ENCODE data around the gene ZNF763.
A peak's percentile ranks its signal among the peaks of the same experiment; 100 is the strongest.
"Not testable (repeated sequence)": the region's sequence is repeated elsewhere in the genome, so short reads cannot be mapped to it uniquely, and the experiment has no call there.

Gene ZNF763

DNA sequence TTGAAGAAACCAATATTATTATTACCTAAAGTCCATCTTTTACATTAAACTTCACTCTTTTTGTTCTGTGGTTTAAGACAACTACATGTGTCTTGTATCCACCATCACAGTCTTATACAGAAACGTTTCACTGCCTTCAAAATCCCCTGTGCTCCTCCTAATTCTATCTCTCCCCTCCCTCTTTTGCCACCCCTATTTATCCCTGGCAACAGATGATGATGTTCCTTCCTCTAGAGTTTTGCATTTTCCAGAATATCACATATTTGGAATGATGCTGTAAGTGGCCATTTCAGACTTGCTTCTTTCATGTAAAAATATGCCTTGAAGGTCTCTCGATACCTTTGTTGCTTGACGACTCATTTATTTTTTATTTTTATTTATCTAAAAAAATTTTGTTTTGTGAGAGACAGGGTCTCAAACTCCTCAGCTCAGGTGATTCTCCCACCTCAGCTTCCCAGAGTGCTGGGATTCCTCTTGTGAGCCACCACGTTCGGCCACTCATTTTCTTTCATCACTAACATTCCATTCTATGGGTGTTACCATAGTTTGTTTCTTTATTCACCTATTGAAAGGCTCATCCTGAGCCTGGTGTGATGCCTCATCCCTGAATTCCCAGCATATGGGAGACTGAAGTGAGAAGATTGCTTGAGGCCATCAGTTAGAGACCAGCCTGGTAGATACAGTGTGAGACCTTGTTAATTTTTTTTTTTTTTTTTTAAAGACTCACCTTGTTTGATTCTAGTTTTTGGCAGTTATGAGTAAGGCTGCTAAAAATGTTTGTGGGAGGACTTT is 8.4 kb downstream of the ZNF763 start:
- no peak for DNase-seq

- no peak for DNase-seq
Measured at GRCh38 chr19:11978492-11979100, 13.8 kb downstream of the ZNF763 start.

GRCh38 chr19:11979527-11979926 is 14.7 kb downstream of the ZNF763 start:
- DNase-seq, result no peak

- no peak for DNase-seq
Measured at GRCh38 chr19:11982526-11982925, 17.7 kb downstream of the ZNF763 start.

GRCh38 chr19:11984986-11985385 is 20.1 kb downstream of the ZNF763 start:
- DNase-seq, result no peak

GRCh38 chr19:11986754-11987153 is 21.9 kb downstream of the ZNF763 start:
- no peak for DNase-seq

GRCh38 chr19:11987405-11988281 is 22.8 kb downstream of the ZNF763 start:
- peak; percentile 90 for DNase-seq

DNA sequence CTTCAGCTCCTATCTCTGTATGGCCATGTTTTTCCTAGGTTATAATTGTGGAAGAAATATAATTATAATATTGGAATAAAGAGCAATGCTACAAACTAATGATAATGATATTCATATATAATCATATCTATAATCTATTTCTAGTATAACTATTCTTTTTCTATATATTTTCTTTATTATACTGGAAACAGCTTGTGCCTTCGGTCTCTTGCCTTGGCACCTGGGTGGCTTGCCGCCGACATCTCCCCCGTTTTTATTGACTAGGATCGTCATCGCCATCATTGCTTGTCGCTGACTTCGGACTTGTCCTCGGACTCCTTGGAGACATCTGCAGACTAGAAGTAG is 24.2 kb downstream of the ZNF763 start:
- no peak for DNase-seq

- not testable (repeated sequence) for DNase-seq
Measured at GRCh38 chr19:11991921-11992320, 27.1 kb downstream of the ZNF763 start.

DNA sequence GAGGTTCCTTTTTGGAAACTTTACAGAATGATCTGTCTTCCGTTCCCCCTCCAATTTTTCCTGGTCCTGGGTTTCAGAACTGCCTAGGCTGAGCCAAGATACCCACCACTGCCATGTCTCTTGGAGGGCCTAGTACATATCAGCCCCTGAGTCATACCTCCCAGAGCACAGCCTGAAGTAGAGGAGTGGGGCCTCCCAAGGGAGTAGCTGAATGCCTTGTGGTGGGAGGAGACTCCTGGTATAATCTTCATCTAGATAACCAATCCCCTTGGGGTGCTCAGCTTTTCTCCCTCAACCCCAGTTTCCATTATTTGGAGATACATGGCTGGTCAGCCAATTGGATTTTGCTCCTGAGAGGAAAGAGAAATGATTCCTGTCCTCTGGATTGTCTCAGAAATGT is 30.3 kb downstream of the ZNF763 start:
- DNase-seq, result no peak

DNA sequence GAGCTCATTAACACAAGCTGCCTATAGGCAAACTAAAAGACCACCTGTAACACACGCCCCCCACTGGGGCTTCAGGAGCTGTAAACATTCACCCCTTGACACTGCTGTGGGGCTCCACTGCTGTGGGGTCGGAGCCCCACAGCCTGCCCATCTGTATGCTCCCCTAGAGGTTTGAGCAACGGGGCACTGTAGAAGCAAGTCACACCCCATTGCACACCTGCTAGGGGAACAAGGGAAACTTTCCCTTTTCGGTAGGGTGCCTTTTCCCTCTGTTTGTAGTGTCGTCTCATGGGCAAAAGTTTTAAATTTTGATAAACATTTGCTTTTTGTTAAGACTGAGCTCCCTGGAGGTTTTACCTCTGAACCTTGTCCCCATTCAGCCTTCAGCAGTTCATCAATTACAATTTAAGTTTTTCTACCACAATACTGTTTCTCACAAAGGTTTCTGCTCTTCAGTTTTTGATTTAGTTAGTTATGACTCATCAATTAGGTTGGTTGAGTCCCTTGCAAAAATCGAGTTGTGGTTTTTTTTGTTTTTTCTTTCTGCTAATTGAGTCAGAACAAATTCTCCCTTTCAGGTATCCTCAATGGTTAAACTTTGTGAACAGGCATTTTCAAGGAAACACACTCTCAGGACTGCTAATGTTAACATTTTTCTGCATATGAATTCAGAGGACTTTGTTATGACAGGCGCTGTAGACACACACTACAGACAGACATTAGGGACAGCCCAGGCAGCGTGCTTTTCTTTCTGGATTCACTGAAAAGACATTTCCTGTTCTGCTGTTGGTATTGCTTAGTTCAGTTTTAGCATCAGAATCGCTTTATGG is 35.5 kb downstream of the ZNF763 start:
- DNase-seq, result no peak

DNA sequence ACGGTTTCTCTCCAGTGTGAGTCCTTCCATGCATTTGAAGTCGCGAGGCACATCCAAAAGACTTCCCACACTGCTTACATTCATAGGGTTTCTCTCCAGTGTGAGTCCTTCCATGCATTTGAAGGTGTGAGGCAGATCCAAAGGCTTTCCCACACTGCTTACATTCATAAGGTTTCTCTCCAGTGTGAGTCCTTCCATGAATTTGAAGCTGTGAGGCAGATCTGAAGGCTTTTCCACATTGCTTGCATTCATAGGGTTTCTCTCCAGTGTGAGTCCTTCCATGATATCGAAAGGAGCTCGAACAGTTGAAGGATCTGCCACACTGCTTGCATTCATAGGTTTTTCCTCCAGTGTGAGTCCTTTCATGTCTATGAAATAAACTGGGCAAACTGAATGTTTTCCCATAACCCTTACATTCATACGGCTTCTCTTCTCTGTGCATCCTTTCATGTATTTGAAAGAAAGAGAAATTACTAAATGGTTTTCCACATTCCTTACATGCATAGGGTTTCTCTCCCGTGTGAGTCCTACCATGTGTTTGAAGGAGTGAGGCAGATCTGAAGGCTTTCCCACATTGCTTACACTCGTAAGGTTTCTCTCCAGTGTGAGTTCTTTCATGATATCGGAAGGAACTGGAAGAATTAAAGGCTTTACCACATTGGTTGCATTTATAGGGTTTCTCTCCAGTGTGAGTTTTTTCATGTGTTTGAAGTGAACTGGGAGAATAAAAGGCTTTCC is 50.3 kb downstream of the ZNF763 start:
- no peak for DNase-seq

DNA sequence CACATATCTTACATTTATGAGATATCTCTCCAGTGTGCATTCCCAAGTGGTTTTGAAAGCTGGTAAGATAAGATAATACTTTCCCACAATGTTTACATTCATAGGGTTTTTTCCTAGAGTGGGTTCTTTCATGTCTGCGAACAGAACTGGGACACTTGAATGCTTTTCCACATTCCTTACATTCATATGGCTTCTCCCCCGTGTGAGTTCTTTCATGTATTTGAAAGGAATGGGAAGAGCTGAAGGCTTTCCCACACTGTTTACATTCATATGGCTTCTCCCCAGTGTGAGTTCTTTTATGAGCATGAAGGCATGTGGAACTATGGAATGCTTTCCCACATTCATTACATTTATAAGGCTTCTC is 50.9 kb downstream of the ZNF763 start:
- DNase-seq, result no peak
